Measurements from ENCODE around the gene WNK2.

The WNK2 gene

GRCh38 chr9:93265972-93266371, 82.0 kb downstream of the WNK2 start:
- DNase-seq (ENCODE audit: low read depth, low spot score), result no peak

- DNase-seq (ENCODE audit: low read depth, low spot score), result no peak
Observed at GRCh38 chr9:93266521-93267001, 82.6 kb downstream of the WNK2 start.

- DNase-seq (ENCODE audit: low read depth, low spot score), result no peak
Observed at GRCh38 chr9:93267091-93267541, 83.2 kb downstream of the WNK2 start.

- DNase-seq (ENCODE audit: low read depth, low spot score), result no peak
Observed at GRCh38 chr9:93267681-93268505, 84.0 kb downstream of the WNK2 start.

GRCh38 chr9:93268551-93269314, 84.8 kb downstream of the WNK2 start:
- no peak for DNase-seq (ENCODE audit: low read depth, low spot score)

- DNase-seq (ENCODE audit: low read depth, low spot score), result no peak
Observed at GRCh38 chr9:93270976-93271375, 87.0 kb downstream of the WNK2 start.

- DNase-seq (ENCODE audit: low read depth, low spot score), result no peak
Observed at GRCh38 chr9:93276973-93277372, 93.0 kb downstream of the WNK2 start.

- no peak for DNase-seq (ENCODE audit: low read depth, low spot score)
Observed at GRCh38 chr9:93278144-93278543, 94.2 kb downstream of the WNK2 start.

GRCh38 chr9:93280661-93281259, 96.8 kb downstream of the WNK2 start:
- no peak for DNase-seq (ENCODE audit: low read depth, low spot score)

- no peak for DNase-seq (ENCODE audit: low read depth, low spot score)
Observed at GRCh38 chr9:93286252-93287188, 102.6 kb downstream of the WNK2 start.

GRCh38 chr9:93287189-93287552, 103.2 kb downstream of the WNK2 start:
- DNase-seq (ENCODE audit: low read depth, low spot score), result no peak

- DNase-seq (ENCODE audit: low read depth, low spot score), result no peak
Observed at GRCh38 chr9:93287593-93287992, 103.7 kb downstream of the WNK2 start.

GRCh38 chr9:93288341-93288740, 104.4 kb downstream of the WNK2 start:
- no peak for DNase-seq (ENCODE audit: low read depth, low spot score)

GRCh38 chr9:93288891-93289883, 105.2 kb downstream of the WNK2 start:
- DNase-seq (ENCODE audit: low read depth, low spot score), result no peak

GRCh38 chr9:93290495-93291434, 106.8 kb downstream of the WNK2 start:
- no peak for DNase-seq (ENCODE audit: low read depth, low spot score)

- no peak for DNase-seq (ENCODE audit: low read depth, low spot score)
Observed at GRCh38 chr9:93291536-93292287, 107.8 kb downstream of the WNK2 start.

GRCh38 chr9:93292288-93292615, 108.3 kb downstream of the WNK2 start:
- DNase-seq (ENCODE audit: low read depth, low spot score), result no peak

- DNase-seq (ENCODE audit: low read depth, low spot score), result no peak
Observed at GRCh38 chr9:93292664-93293328, 108.9 kb downstream of the WNK2 start.

Data from iPS DF 19.7 (cell line).